Pons (tissue), 1 donor: ENCODE measurements around the gene SF3B2.
A peak's percentile ranks its signal among the peaks of the same experiment; 100 is the strongest.
"Not testable (repeated sequence)": the region's sequence is repeated elsewhere in the genome, so short reads cannot be mapped to it uniquely, and the experiment has no call there.

Source experiments
- DNase-seq: peaks from one replicate; pipeline ENCODE4 v3.0.0-alpha.2; 2016; ENCODE audit warnings: low spot score

Gene SF3B2

DNA sequence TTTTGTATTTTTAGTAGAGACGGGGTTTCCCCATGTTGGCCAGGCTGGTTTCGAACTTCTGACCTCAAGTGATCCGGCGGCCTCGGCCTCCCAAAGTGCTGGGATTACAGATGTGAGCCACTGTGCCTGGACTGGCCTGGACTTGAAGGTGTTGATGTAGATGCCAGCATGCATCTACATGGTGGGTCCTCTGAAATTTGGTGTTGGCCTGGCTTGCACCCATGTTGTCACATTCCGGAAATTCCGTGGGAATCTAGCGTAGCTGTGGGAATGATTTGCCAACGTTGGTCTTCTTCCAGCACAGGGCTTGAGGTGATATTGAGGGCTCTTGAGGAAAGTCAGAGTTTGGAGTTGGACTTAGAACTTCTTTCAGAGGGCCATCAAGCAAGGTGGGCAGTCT lies 24.4 kb downstream of the SF3B2 start:
- no peak for DNase-seq

DNA sequence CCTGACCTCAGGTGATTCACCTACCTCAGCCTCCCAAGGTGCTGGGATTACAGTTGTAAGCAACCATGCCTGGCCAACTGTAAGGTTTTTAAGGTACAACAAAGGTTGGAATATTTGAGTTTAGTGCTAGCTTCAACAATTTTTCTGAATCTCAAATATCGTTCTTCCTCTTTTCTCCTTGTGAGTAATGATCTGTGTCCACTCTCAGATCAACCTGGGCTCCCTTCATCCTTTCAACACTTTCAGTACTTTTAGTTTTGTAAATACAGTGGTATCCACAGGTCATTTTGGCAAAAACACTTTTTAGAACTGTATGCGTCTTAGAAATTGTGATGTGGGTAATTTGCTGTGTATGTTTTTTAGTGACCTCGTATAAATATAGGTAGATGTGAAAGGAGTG lies 25.8 kb downstream of the SF3B2 start:
- DNase-seq: no peak

DNA sequence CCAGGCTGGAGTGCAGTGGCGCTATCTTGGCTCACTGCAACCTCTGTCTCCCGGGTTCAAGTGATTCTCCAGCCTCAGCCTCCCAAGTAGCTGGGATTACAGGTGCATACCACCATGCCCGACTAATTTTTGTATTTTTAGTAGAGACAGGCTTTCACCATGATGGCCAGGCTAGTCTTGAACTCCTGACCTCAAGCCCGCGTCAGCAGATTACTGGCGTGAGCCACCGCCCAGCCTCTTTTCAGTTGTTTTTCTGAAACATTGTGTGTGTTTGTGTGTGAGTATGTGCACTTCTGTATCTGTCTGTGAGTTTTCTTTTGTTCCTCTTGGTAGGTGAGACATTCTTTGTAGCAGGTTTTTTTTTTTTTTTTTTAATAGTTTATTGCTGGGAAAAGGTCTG lies 26.8 kb downstream of the SF3B2 start:
- not testable (repeated sequence) for DNase-seq

DNA sequence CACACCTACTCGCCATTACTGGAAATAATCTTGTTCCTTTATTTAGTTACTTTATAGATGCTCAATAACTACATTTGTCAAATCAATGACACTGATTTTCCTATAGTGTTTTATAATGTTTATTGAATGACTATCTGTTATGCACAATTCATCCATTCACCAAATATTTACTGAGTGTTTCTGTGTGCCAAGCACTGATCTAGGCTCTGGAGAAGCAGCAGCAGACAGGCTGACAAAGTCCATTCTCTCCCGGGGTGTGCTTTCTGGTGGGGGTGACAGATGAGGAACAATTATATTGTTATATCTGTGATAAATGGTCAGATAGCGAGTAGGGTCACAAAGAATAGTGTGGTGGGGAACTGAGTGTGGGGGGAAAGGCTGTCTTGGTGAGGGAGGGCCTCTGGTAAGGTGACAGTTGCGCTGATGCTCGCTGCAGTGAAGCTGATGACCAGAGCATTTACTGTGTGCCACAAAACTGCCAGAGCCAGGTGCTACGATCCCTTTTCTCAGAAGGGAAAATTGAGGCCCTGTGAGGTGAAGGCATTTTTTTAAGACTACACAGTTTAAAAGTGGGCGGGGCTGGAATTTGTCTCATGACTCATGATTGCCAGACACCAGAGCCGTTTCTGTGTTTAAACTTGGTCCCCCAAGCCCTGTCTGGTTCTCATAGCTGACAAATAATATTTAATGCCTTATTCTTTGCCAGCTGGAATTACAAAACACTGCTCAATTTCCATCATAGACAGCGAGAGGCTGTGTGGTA lies 28.1 kb downstream of the SF3B2 start:
- no peak for DNase-seq

DNA sequence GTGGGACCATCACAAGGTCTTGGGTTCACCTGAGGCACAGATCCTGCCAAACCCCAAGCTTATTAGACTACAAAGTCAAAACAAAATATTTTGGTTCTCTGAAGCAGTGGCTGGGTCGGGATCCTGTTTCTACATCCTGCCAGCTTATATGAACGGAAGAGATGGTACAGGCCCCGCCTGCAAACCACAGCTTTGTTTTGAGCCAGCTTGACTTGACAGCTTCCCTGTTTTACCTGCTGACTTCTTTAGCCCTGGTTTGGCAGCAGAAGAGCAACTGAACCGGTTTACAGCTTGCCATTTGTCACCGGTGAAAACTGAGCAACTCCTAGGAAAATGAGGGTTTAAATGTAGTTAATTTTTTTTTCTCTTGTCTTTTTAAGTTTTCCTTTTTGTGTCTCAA lies 29.3 kb downstream of the SF3B2 start:
- DNase-seq: peak; percentile 68

DNA sequence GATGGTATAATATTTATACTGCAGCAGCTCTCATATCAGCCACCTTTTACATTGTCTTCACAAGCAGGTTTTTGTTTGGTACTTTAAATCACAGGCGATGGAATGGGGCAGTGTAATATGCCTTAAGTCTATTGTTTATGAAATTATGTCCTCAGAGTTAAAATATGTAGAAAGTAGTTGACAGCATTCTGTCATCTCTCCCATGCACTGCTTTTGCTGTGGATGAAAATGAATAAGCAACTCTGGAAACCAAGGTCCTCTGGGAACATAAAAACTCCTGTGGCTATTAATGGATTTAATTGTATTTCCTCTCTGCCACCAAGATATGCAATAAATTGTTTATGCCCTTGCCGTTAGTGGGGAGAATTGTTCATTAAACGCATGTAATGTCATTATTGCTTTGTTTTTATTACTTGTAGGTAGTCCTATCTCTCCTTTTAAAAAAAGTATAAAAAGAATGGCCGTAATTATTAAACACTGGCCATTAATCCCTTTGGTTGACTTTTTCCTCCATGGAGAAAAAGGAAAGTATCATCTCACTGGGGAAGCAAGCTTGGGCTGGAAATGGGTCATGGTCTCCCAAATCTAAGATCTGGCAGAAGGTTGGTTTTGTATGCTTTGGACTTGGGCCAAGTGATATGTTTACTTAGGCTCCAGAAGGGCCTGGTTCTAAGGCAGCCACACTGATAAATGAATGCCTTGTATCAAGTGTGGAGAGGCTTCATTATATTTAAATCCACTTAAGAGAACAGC lies 31.0 kb downstream of the SF3B2 start:
- no peak for DNase-seq

DNA sequence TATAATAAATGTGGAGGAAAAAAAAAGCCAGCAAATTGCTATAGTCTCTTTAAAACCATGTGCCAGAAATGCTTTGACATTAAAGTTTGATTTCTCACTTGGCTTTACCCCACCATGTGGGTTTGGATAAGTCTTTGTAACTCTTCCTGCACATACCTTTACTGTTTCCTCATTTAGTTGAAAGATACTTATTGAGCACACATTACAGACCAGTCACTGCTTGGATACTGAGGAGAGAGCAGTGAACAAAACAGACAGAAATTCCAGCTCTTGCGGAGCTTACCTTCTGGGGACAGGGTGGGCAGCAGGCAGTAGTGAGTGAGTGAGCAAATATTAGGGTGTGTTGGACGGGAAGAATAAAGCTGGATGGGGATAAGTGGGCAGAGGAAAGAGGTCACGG lies 31.6 kb downstream of the SF3B2 start:
- DNase-seq: no peak

DNA sequence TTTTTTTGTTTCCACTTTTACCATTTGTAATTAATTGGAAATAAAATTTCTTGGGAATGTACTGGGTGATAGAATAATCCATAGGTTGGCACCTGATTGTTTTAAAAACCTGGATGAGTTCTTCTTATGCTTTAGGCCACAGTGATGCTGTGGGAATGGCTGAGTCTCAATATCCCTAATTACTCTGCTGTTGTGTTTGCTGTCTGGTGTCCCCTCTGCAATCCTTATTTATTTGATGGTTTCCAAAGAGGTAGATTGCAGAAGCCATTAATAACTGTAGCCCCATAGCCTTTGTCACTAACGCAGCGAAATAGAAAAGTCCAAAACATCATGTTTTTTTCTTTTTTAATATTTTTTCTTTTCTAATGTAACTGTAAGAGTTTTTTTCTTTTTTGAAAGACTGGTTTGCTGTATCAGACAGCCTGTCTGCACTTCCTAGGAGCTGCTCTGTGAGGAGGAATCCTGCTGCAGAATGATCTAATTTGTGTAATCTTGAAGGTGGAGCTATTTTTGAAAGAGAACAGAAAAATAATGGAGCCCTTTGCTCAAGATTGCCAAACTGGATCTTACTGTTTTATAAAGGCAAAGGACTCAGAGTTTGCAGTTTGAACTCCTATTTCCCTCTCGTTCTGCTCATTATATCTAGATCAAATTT lies 32.8 kb downstream of the SF3B2 start:
- no peak for DNase-seq

DNA sequence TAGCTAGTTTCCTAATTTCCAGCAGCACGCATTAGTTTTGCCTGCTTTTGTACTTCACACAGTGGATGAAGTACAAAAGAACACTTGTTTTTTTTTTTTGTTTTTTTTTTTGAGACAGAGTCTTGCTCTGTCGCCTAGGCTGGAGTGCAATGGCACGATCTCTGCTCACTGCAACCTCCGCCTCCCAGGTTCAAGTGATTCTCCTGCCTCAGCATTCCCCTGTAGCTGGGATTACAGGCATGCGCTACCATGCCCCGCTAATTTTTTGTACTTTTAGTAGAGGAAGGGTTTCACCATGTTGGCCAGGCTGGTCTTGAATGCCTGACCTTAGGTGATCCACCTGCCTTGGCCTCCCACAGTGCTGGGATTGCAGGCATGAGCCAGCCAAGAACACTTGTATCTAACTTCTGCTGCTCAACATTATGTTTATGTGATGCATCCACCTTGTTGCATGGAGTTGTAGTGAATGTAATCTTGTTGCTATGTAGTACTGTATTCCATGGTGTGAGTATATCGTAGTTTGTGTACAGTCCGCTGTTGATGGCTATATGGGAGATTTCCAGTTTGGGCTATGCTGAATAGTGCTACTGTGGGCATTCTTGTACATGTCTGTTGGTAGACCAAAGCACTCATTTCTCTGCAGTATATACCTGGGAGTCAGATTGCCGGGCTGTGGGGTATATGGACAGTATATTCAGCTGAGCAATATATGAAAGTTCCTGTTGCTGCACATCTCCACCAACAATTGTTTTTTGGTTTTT lies 35.2 kb downstream of the SF3B2 start:
- no peak for DNase-seq

DNA sequence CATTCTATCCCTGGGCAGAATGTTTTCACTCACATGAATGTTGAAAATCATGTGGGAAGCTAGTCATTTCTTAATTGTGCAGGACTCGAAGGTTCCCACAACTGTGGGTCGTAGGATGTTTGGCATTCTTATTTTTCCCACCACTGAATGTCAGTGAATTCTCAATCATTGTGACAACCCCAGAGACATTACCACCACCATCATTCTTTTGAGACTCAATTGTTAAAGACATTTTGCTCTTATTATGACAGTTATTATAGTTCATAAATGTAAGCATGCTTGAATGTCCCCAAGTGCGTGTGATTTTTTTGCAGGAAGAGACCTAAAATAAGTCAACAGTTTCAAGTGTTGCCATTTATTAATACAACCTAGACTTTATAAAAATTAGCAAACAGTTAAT lies 36.9 kb downstream of the SF3B2 start:
- no peak for DNase-seq

DNA sequence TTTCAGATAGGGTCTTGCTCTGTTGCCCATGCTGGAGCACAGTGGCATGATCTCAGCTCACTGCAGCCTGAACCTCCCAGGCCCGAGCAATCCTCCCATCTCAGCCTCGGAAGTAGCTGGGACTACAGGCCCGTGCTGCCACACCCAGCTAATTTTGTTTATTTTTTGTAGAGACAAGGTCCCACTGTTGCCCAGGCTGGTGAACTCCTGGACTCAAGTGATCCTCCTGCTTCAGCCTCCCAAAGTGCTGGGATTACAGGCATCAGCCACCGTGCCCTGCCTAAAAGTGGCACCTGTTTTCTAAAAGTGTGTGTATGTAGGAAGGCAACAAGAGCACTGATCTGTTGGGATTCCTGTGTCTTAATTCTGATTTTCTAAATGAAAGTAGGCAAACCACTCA lies 38.1 kb downstream of the SF3B2 start:
- no peak for DNase-seq

DNA sequence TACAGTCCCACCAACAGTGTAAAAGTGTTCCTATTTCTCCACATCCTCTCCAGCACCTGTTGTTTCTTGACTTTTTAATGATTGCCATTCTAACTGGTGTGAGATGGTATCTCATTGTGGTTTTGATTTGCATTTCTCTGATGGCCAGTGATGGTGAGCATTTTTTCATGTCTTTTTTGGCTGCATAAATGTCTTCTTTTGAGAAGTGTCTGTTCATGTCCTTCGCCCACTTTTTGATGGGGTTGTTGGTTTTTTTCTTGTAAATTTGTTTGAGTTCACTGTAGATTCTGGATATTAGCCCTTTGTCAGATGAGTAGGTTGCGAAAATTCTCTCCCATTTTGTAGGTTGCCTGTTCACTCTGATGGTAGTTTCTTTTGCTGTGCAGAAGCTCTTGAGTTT lies 40.0 kb downstream of the SF3B2 start:
- not testable (repeated sequence) for DNase-seq

DNA sequence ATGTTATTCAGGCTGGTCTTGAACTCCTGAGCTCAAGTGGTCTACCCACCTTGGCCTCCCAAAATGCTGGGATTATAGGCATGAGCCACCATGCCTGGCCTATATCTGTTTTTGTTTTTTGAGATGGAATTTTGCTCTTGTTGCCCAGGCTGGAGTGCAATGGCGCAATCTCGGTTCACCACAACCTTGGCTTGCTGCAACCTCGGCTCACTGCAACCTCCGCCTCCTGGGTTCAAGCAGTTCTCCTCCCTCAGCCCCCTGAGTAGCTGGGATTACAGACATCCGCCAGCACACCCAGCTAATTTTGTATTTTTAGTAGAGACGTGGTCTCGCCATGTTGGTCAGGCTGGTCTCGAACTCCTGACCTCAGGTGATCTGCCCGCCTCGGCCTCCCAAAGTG lies 47.6 kb downstream of the SF3B2 start:
- DNase-seq: not testable (repeated sequence)

DNA sequence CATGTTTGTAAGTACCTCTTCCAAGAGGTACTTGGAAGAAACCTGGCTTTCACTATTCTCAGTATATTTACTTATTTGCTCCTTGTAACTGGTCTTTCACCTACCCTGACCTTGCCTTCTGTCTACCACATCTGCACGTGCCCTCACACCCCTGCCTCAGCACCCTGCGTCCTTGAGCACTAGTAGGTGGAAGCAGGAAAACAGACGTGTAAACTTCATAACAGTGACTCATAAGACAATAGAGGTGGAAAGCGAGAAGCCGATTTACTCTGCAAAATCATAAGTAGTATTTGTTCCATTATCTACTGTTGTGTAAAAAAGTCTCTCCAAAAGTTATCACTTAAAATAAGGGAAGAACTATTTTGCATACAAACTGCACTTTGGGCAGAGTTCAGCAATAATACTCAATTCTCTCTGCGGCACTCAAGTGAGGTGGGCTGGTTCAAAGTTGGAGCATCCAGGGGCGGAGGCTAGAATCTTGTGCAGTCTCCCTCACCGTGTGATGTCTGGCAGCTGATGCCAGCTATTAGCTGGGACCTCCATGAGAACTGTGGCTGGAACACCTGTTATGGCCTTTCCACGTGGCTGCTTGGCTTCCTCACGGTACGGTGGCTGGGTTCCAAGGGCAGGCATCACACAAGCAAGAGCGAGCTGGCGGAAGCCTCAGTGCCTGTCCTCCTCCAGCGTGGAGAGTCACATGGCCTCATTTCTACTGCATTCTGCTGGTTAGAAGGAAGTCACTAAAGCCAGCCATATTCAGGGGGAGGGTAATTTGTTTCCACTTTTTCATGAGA lies 48.3 kb downstream of the SF3B2 start:
- DNase-seq: peak; percentile 84

DNA sequence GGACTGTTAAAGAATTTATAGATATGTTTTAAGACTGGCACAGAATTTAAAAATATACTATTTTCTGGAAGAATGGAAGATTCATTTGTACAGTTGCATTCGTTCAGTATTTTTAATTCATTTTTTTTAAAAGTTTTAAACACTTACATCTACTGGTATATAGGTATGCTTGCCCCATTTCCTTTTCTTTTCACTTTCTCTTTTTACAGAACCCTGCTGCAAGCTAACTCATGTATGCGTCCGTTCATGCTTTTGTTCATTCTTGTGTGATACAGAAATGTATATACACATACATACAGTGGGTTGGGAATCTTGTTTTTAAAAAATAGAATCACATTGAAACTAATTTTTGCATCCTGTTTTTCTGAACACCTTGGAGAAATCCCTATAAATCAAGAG lies 48.9 kb downstream of the SF3B2 start:
- DNase-seq: no peak

DNA sequence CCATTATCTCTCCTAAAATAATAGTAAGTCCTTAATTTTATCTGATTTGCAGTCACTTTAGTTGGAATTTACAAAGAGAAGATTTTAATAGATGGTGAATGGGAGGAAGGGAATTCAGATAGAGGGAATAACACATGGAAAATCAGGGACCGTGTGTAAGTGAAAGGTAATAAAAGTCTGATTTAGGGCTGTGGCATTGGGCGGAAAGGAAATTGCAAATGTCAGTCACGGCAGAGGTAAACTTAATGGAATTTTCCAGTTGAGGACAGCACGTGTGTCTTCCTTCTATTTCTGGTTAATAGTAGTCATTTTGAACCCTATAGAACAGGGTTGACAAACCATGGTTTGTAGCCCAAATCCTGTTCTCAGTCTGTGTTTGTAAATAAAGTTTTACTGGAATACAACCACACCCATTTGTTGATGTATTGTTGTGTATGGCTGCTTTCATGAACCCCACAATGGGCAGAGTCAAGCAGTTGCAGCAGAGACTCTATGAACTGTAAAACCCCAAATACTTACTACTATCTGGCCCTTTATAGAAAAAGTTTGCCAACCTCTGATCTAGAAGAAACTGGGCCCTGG lies 52.0 kb downstream of the SF3B2 start:
- no peak for DNase-seq

DNA sequence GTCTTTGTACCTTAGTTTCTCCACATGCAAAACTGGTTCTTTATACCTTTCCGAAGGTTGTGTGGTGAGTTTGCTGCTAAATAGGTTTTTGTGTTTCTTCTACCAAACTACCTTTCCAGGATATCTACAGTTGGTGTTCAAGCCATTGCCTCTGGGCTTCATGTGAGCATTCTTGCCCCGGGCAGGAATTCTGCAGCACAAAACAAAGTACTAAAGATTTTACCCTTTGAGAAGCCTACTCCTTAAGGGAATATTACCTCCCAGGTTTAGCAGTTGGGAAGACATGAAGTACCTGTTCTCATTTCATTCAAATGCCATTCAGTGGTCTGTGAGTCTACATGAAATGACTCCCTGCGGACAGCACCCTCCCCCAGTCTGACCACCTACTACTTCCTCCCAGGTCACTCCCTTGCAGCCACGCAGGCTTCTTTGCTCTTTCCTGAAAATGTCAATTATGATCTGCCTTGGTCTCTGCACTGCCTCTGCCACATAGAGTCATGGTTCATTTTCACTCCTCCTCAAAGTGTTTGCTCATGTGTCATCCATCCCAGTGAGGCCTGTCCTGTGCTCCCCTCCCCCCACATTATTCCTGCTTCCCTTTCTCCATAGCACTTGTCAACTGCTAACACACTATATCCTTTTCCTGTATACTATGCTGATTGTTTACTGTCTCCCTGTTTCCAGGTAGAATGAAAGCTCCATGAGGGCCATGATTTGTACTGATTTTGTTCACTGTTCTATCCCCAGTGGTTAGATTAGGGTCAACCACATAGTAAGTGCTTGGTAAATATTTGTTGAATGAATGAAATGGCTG lies 54.8 kb downstream of the SF3B2 start:
- no peak for DNase-seq

DNA sequence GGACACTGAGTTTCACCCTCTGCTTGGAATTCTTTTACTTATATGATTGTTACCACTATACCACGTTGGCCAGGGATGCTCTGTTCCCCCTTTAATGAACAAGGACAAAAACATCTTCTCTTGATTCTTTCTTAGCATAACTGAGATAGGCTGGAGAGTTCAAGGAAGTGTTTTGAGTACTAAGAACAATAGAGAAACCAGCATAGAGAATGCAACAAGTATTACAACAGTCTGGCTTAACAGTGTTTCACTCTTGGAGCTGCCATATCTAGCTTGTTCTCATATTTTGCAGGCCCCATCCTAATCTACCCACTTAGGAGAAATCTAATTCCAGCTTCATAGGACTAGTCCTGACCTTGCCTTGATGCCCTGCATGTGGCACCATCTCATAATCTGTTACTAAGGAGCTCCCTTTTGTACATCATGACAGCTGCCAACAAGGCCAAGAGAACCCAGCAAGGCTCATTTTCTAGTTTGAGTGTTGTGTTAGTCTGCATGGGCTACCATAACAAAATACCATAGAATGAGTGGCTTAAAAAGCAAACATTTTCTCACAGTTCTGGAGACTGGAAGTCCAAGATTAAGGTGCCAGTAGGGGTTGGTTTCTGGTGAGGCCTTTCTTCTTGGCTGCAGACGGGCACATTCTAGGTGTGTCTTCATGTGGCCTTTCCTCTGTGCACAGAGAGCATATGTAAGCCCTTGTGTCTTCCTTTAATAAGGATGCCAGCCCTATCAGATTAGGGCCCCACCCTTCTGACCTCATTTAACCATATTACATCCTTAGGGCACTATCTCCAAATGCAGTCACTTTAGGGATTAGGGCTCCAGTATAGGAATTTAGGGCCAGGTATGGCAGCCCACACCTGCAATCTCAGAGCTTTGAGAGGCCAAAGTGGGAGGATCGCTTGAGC lies 55.7 kb downstream of the SF3B2 start:
- no peak for DNase-seq

DNA sequence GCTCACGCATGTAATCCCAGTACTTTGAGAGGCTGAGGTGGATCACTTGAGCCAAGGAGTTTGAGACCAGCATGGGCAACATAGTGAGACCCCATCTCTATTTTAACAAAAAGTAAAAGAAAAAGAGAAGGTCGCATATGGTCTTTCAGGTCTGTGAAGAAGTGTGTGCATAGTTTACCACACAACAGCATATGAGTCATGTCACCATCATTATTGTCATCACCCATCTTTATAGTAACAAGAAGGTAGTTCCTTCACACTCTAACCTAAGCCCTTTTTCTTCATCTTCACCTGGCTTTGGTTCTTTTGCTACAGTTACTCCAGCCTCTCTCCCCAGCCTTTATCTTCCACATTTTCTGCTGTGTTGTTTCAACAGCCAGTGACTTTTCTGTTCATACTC lies 57.1 kb downstream of the SF3B2 start:
- DNase-seq: no peak
